ENCODE data around the gene KRT9.

Gene KRT9

DNA sequence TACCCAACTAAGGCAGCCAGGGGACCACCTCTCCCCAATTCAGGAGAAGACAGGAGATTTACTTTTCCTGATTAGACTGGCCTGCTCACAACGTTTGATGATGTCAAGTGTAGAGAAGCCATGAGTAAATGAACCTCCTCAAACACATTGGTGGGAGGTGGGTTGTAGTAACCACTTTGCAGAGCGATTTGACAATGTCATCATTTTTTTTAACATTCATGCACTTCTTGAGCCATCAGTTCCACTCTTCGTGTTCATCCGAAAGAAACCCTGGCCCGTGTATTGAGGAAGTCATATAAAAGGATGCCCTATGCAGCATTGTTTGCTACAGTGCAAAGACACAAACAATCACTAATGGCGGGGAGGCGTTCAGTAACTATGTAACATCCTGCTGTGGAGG, 38.2 kb downstream of the KRT9 start:
- no peak for DNase-seq (ENCODE audit: low read depth, low spot score)
- TF ChIP-seq, protein P1, sequence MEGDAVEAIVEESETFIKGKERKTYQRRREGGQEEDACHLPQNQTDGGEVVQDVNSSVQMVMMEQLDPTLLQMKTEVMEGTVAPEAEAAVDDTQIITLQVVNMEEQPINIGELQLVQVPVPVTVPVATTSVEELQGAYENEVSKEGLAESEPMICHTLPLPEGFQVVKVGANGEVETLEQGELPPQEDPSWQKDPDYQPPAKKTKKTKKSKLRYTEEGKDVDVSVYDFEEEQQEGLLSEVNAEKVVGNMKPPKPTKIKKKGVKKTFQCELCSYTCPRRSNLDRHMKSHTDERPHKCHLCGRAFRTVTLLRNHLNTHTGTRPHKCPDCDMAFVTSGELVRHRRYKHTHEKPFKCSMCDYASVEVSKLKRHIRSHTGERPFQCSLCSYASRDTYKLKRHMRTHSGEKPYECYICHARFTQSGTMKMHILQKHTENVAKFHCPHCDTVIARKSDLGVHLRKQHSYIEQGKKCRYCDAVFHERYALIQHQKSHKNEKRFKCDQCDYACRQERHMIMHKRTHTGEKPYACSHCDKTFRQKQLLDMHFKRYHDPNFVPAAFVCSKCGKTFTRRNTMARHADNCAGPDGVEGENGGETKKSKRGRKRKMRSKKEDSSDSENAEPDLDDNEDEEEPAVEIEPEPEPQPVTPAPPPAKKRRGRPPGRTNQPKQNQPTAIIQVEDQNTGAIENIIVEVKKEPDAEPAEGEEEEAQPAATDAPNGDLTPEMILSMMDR (IDR thresholded peaks at IDR 0.05; ENCODE audit: insufficient read depth, low read length, missing control alignments), result no peak
- ChIA-PET CTCF (interaction anchor here (1.6 kb wide), 1 partner anchor 15 kb away, joined by 19 read pairs; no protein-coding TSS in a partner anchor), POLR2A (no interaction called here)
- H3K4me3 ChIP-seq (ENCODE audit: low read depth, low read length), result no peak overlapping the region

DNA sequence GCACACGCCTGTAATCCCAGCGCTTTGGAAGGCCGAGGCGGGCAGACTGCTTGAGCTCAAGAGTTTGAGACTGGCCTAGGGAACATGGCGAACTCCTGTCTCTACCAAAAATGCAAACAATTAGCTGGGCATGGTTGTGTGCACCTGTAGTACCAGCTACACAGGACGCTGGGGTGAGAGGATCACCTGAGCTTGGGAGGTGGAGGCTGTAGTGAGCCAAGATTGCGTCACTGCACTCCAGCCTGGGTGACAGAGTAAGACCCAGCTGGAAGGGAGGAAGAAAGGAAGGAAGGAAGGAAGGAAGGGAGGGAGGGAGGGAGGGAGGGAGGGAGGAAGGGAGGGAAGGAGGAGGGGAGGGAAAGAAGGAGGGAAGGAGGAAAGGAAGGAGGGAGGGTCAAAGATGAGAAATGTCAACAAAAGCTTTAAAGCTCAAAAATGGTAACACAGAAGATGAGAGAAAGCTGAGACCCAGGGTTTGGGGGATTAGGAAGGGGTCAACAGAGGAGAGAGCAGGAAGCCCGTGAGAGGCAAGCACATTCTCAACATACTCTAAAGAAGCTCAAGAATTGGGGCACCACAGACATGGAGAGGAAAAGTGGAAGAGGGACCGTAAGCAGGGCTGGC, 38.8 kb downstream of the KRT9 start:
- ChIA-PET CTCF (interaction anchor here (1.3 to 1.6 kb wide), 3 partner anchors 12 to 116 kb away, joined by 5 to 19 read pairs (median 5); no protein-coding TSS in a partner anchor), POLR2A (no interaction called here)
- no peak overlapping the region for H3K4me3 ChIP-seq (ENCODE audit: low read depth, low read length)
- TF ChIP-seq, protein P1 (IDR thresholded peaks at IDR 0.05; ENCODE audit: insufficient read depth, low read length, missing control alignments), result no peak
- no peak for DNase-seq (ENCODE audit: low read depth, low spot score)

DNA sequence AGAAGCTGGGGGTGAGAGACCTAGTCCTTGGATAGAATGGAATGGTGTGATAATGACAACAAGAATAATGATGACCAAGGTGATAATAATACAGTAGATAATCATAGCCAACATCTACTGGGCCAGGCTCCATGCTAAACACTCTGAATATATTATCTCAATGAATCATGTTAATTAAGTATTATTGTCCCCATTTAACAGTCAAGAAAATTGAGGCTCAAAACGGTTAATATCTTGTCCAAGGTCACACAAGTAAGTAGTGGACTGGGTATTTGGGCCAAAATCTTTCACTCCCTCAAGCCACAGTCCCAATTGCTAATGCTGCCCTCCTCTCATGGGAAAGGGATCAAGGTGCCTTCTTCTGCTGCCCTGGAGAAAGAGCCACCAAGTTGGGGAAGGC, 39.9 kb downstream of the KRT9 start:
- POLR2A ChIA-PET, result no interaction called here
- H3K4me3 ChIP-seq (ENCODE audit: low read depth, low read length), result no peak overlapping the region
- TF ChIP-seq, protein P1 (IDR thresholded peaks at IDR 0.05; ENCODE audit: insufficient read depth, low read length, missing control alignments), result no peak
- CTCF ChIA-PET, result interaction anchor here (1.2 to 1.6 kb wide), 4 partner anchors 11 to 209 kb away, joined by 3 to 19 read pairs (median 5); no protein-coding TSS in a partner anchor
- no peak for DNase-seq (ENCODE audit: low read depth, low spot score)

DNA sequence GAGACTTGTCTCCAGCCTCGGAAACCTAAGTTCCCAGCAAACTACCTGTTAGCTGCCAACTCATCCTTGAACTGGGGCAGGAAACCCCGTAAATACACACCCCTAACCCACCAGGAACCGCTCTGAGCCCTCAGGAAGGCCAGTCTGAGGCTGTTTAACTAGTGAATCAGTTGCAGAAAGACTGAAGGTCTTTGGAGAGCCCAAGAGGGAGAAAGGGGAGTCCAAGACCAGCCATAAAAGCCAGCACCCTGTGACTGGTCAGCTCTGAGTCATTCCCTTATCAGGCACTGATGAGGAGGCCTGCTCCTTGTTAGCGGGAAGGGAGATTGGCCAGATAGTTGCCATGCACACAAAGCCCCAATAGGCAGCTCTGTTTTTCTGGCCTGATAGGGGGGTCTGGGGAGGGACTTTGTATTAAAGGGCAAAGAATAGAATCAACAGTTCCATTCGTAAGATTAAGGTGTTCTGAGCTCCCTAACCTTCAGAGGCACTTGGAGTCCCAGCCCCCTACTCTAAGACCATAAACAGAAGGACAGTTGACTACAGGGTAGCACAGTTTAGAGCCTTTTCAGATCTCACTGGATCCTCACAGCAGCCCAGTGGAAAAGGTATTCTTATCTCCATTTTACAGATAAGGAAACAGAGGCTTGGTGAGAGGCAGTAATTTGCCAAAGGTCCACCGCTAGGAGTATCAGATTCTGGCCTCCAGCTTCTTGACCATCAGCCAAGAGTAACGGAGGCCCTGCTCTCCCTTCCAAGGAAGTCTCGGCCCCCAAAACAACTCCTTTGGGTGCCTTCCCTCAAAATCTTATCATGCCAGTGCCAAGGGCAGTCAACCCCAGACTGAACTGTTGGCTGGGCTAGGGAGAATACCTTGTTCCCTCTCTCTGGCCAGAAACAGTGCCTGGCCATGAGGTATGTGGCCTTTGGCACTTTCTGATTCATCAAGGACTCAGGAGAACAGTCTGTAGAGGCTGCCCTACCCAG, 41.5 kb downstream of the KRT9 start:
- CTCF ChIA-PET, result interaction anchor here (0.6 to 2.8 kb wide), 8 partner anchors 8 to 137 kb away, joined by 3 to 18 read pairs (median 6); no protein-coding TSS in a partner anchor
- DNase-seq (ENCODE audit: low read depth, low spot score), result peak; percentile 40
- POLR2A ChIA-PET, result interaction anchor here (1.0 to 1.6 kb wide), 3 partner anchors 8 to 18 kb away, joined by 3 to 5 read pairs (median 5); no protein-coding TSS in a partner anchor
- TF ChIP-seq, protein P1 (IDR thresholded peaks at IDR 0.05; ENCODE audit: insufficient read depth, low read length, missing control alignments), result no peak
- no peak overlapping the region for H3K4me3 ChIP-seq (ENCODE audit: low read depth, low read length)

DNA sequence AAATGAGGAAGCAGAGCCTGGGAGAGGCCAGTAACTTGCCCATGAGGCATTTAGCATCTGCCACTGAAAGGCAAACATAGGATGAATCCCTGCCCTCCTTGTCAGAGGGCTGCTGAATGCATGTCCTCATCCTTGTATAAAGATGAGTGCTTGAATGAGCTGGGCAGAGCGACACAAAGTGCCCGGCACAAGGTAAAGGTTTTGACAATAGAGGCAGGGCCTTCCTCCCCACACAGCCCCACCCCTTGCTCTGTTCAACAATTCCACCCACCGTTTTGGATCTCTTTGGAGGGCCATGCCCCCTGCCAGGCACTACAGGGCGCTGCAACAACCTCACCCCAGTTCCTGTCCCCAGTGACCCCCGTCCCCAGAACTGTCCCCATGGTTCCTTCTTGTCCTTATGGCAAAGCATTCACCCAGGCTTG, 42.4 kb downstream of the KRT9 start:
- ChIA-PET POLR2A (interaction anchor here (1.6 to 2.6 kb wide), 2 partner anchors 19 kb away, joined by 5 to 11 read pairs; no protein-coding TSS in a partner anchor), CTCF (interaction anchor here (1.1 to 2.8 kb wide), 6 partner anchors 11 to 133 kb away, joined by 3 to 18 read pairs (median 8); no protein-coding TSS in a partner anchor)
- H3K4me3 ChIP-seq (ENCODE audit: low read depth, low read length), result no peak overlapping the region
- TF ChIP-seq, protein P1 (IDR thresholded peaks at IDR 0.05; ENCODE audit: insufficient read depth, low read length, missing control alignments), result no peak
- no peak for DNase-seq (ENCODE audit: low read depth, low spot score)
